ENCODE results near the gene SYT13. TPM values are rescaled to one million over a fixed set of nuclear protein-coding genes. Genes with fewer than 3 reads are reported as not detected.

Gene SYT13
- total RNA-seq, 4 donors from 2014 or later: 0.23 to 0.83 (median 0.42) TPM; not detected in 1

DNA sequence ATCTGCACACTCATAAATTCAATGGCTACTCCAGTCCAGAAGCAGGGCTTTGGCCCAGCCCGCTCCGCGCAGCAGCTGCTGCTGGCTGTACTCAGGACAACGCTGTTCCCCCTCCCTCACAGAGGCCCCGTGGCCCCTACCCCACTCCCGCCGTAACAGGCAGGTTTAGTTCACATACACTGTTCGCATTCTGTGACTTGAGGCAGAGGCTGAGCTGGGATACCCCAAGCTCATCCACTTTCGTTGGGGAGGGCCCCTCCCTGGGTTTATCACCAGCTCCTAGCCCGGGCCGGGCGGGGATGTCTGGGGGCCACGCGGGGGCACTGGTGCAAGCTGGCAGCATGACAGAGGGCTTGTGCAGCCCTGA is 52.4 kb downstream of the SYT13 start:
- H3K4me1 ChIP-seq: peaks cover 0 to 6% (median 3%) of the 10 kb centered on the region in 4 donors
- no peaks in the 10 kb centered on the region for H3K36me3 ChIP-seq
- peaks cover 0 to 16% (median 0%) of the 10 kb centered on the region in 4 donors for H3K27me3 ChIP-seq
- intact Hi-C loops (cut with DNase I): loop anchor here (5.0 kb wide), 1 partner anchor 121 kb away; no protein-coding TSS in a partner anchor
- no peak overlapping the region for H3K27ac ChIP-seq (replicated peaks in 1 of 4)
- no peak overlapping the region for H3K4me3 ChIP-seq
- H3K9me3 ChIP-seq: no peaks in the 10 kb centered on the region
- no peak for TF ChIP-seq EP300 (IDR thresholded peaks at IDR 0.05)
- TF ChIP-seq CTCF (IDR thresholded peaks at IDR 0.05): peak in 1 of 3 experiments; percentile 8
- DNase-seq (ENCODE audit: extremely low spot score): no peak
- 73% methylated on average over 11 of the region's 14 CpGs for WGBS

DNA sequence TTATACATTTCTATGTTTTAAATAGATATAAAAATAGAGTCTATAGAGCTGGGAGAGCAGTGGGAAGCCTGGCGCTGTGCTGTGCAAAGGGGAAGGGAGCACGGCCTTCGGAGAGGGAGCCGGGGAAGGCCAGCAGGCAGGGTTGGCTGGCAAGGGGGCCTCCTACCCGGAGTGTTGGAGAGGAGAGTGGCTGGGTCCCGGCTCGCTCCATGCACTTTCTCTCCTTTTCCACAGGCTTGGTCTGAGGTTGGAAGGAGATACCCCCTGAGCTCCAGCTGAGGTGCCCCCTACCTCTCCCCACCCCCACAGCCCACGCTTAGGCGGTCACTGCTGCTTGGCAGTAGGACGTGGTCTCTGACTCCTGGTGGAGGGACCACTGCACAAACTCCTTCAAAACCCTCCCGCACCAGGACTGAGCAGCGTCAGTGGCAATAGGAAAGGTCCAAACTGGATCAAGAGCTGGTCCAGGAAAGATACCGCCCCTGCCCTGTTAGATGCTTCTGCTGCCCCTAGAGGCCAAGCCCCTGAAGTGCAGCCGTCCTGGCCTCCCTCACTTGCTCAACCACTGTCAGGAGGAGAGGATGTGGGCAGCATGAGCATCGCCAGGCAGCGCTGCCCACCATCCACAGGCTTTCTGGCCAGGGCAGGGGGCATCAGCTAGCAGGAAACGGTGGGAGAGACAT is 52.9 kb downstream of the SYT13 start:
- DNase-seq (ENCODE audit: extremely low spot score): no peak
- WGBS: 73% methylated on average over 10 of the region's 17 CpGs
- Histone ChIP-seq H3K4me3 (no peak overlapping the region), H3K36me3 (peaks cover 0 to 5% (median 0%) of the 10 kb centered on the region in 4 donors), H3K27ac (replicated peaks in 1 of 4) (no peak overlapping the region), H3K9me3 (no peaks in the 10 kb centered on the region), H3K4me1 (peaks cover 0 to 6% (median 3%) of the 10 kb centered on the region in 4 donors), H3K27me3 (peaks cover 0 to 16% (median 0%) of the 10 kb centered on the region in 4 donors)
- intact Hi-C loops (cut with DNase I): loop anchor here (5.0 kb wide), 1 partner anchor 121 kb away; no protein-coding TSS in a partner anchor
- no peak for TF ChIP-seq POLR2AphosphoS5 (IDR thresholded peaks at IDR 0.05)
- no peak for TF ChIP-seq POLR2A (IDR thresholded peaks at IDR 0.05; ENCODE audit: low read depth)
- no peak for TF ChIP-seq EP300 (IDR thresholded peaks at IDR 0.05)
- peak; percentile 71 to 92 (median 74) for TF ChIP-seq CTCF (IDR thresholded peaks at IDR 0.05)

DNA sequence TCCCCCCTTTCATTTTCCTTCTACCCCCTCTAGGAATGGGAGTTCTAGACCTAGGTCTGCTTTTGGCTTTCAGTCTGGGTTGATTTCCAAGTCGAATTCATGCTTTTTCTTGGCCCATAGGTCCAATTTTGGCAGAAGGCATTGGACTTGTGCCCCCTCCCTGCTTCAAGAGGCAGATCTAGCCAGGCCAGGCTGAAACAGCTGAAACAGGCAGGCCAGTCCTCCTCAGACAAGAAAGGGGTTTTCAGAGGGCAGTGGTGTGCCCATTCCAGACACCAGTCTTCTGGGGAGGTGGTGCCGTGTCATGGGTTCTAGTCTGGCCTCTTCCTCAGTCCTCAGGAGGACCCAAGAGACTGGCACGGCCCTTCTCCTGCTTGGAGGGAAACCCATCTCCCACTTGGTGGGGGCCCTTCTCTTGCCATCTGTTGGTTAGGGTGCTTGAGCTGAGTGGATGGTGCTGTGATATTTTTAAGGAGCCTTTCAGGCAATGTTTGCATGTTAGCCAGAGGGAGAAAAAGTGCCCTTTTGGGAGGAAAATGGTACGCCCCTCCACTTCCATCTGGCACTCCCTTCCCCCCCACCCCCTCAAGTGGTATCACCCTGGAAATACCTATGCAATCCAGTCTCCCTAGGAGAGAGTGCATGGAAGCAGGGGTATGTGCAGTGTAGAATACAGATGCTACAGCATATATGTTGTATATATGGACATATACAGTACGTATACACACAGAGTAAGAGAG is 53.6 kb downstream of the SYT13 start:
- intact Hi-C loops (cut with DNase I): loop anchor here (5.0 kb wide), 1 partner anchor 120 kb away; no protein-coding TSS in a partner anchor
- H3K9me3 ChIP-seq: no peaks in the 10 kb centered on the region
- TF ChIP-seq POLR2AphosphoS5 (IDR thresholded peaks at IDR 0.05) (no peak), EP300 (IDR thresholded peaks at IDR 0.05) (no peak), POLR2A (IDR thresholded peaks at IDR 0.05; ENCODE audit: low read depth) (no peak), CTCF (IDR thresholded peaks at IDR 0.05) (no peak)
- H3K27me3 ChIP-seq: peaks cover 0 to 9% (median 0%) of the 10 kb centered on the region in 4 donors
- no peak overlapping the region for H3K27ac ChIP-seq (replicated peaks in 1 of 4)
- H3K36me3 ChIP-seq: peaks cover 1 to 12% (median 5%) of the 10 kb centered on the region in 4 donors
- peaks cover 0 to 6% (median 3%) of the 10 kb centered on the region in 4 donors for H3K4me1 ChIP-seq
- 85% methylated on average over 5 of the region's 5 CpGs for WGBS
- H3K4me3 ChIP-seq: no peak overlapping the region
- no peak for DNase-seq (ENCODE audit: extremely low spot score)

GRCh38 chr11:45229401-45230020 is 56.6 kb downstream of the SYT13 start:
- Histone ChIP-seq H3K9me3 (no peaks in the 10 kb centered on the region), H3K27me3 (no peaks in the 10 kb centered on the region), H3K4me1 (peaks cover 0 to 6% (median 3%) of the 10 kb centered on the region in 4 donors), H3K27ac (replicated peaks in 1 of 4) (no peak overlapping the region), H3K4me3 (no peak overlapping the region), H3K36me3 (peaks cover 18 to 42% (median 33%) of the 10 kb centered on the region in 4 donors)
- intact Hi-C loops (cut with DNase I): loop anchor here (5.0 kb wide), 1 partner anchor 117 kb away; no protein-coding TSS in a partner anchor
- WGBS: 83% methylated on average over 5 of the region's 5 CpGs
- no peak for DNase-seq (ENCODE audit: extremely low spot score)
- TF ChIP-seq CTCF (IDR thresholded peaks at IDR 0.05) (no peak), POLR2AphosphoS5 (IDR thresholded peaks at IDR 0.05) (no peak), POLR2A (IDR thresholded peaks at IDR 0.05; ENCODE audit: low read depth) (no peak), EP300 (IDR thresholded peaks at IDR 0.05) (no peak)

All from esophagus muscularis mucosa (tissue), 4 donors.